ENCODE results near the gene ELANE. TPM values are rescaled to one million over a fixed set of nuclear protein-coding genes. Genes with fewer than 3 reads are reported as not detected.
"Not testable (repeated sequence)": the region's sequence is repeated elsewhere in the genome, so short reads cannot be mapped to it uniquely, and the experiment has no call there.

ELANE gene
- total RNA-seq, 1 donor from 2014 or later, result not detected

- H3K9me3 Mint-ChIP-seq; H3K4me3 Mint-ChIP-seq; intact Hi-C loops (cut with micrococcal nuclease); H3K27ac Mint-ChIP-seq; H3K27me3 Mint-ChIP-seq (ENCODE audit: insufficient read depth); H3K4me1 Mint-ChIP-seq (ENCODE audit: low read depth); DNase-seq (ENCODE audit: low spot score); H3K36me3 Mint-ChIP-seq (ENCODE audit: low read depth): not testable (repeated sequence)
Observed at GRCh38 chr19:853614-854220, 1.6 kb downstream of the ELANE start.

DNA sequence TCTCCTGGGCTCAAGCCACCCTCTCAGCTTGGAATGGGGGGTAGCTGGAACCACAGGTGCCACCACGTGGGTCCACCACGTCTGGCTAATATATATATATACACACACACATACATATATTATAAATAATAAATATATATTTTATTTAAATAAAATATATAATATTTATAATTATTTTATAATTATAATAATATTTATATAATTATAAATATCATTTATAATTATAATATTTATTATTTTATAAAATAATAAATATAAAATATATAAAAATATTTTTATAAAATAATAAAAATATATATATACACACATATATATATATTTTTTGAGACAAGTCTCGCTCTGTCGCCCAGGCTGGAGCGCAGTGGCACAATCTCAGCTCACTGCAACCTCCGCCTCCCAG, 2.4 kb downstream of the ELANE start:
- Mint-ChIP-seq H3K27me3 (ENCODE audit: insufficient read depth) (peaks cover 5% of the 10 kb centered on the region), H3K9me3 (no peaks in the 10 kb centered on the region), H3K4me1 (ENCODE audit: low read depth) (no peaks in the 10 kb centered on the region), H3K4me3 (no peak overlapping the region), H3K36me3 (ENCODE audit: low read depth) (no peaks in the 10 kb centered on the region), H3K27ac (no peak overlapping the region)
- no peak for DNase-seq (ENCODE audit: low spot score)
- intact Hi-C loops (cut with micrococcal nuclease), result no loop called here

- Mint-ChIP-seq H3K27me3 (ENCODE audit: insufficient read depth) (peaks cover 10% of the 10 kb centered on the region), H3K36me3 (ENCODE audit: low read depth) (no peaks in the 10 kb centered on the region), H3K4me3 (no peak overlapping the region), H3K27ac (no peak overlapping the region), H3K9me3 (no peaks in the 10 kb centered on the region), H3K4me1 (ENCODE audit: low read depth) (no peaks in the 10 kb centered on the region)
- no peak for DNase-seq (ENCODE audit: low spot score)
- intact Hi-C loops (cut with micrococcal nuclease), result no loop called here
Observed at GRCh38 chr19:855142-855541, 3.0 kb downstream of the ELANE start.

DNA sequence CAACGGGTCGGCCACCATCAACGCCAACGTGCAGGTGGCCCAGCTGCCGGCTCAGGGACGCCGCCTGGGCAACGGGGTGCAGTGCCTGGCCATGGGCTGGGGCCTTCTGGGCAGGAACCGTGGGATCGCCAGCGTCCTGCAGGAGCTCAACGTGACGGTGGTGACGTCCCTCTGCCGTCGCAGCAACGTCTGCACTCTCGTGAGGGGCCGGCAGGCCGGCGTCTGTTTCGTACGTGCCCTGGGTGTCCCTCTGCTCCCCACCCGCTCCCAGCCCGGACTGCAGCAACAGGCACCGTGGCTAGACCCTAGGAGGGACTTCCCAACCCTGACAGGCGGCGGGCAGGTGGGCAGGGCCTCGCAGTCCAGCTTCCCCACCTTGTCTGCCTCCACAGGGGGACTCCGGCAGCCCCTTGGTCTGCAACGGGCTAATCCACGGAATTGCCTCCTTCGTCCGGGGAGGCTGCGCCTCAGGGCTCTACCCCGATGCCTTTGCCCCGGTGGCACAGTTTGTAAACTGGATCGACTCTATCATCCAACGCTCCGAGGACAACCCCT, 3.5 kb downstream of the ELANE start:
- intact Hi-C loops (cut with micrococcal nuclease), result no loop called here
- Mint-ChIP-seq H3K27ac (no peak overlapping the region), H3K27me3 (ENCODE audit: insufficient read depth) (peaks cover 10% of the 10 kb centered on the region), H3K36me3 (ENCODE audit: low read depth) (no peaks in the 10 kb centered on the region), H3K4me3 (no peak overlapping the region), H3K4me1 (ENCODE audit: low read depth) (no peaks in the 10 kb centered on the region), H3K9me3 (no peaks in the 10 kb centered on the region)
- DNase-seq (ENCODE audit: low spot score), result no peak

- intact Hi-C loops (cut with micrococcal nuclease), result no loop called here
- DNase-seq (ENCODE audit: low spot score), result no peak
- Mint-ChIP-seq H3K4me3 (no peak overlapping the region), H3K4me1 (ENCODE audit: low read depth) (peaks cover 1% of the 10 kb centered on the region), H3K36me3 (ENCODE audit: low read depth) (no peaks in the 10 kb centered on the region), H3K27me3 (ENCODE audit: insufficient read depth) (peaks cover 13% of the 10 kb centered on the region), H3K27ac (no peak overlapping the region), H3K9me3 (no peaks in the 10 kb centered on the region)
Observed at GRCh38 chr19:858284-858683, 6.2 kb downstream of the ELANE start.

GRCh38 chr19:858868-859843, 7.1 kb downstream of the ELANE start, which contains the start of gene CFD:
CFD (plus strand) TSS chr19:859664; CDS start chr19:859690, 26 bp downstream.
- Mint-ChIP-seq H3K9me3 (no peaks in the 10 kb centered on the region), H3K27me3 (ENCODE audit: insufficient read depth) (peaks cover 13% of the 10 kb centered on the region), H3K36me3 (ENCODE audit: low read depth) (no peaks in the 10 kb centered on the region), H3K27ac (no peak within 1 kb of the TSS), H3K4me3 (no peak within 1 kb of the TSS), H3K4me1 (ENCODE audit: low read depth) (peaks cover 7% of the 10 kb centered on the region)
- no peak for DNase-seq (ENCODE audit: low spot score)
- intact Hi-C loops (cut with micrococcal nuclease), result no loop called here

DNA sequence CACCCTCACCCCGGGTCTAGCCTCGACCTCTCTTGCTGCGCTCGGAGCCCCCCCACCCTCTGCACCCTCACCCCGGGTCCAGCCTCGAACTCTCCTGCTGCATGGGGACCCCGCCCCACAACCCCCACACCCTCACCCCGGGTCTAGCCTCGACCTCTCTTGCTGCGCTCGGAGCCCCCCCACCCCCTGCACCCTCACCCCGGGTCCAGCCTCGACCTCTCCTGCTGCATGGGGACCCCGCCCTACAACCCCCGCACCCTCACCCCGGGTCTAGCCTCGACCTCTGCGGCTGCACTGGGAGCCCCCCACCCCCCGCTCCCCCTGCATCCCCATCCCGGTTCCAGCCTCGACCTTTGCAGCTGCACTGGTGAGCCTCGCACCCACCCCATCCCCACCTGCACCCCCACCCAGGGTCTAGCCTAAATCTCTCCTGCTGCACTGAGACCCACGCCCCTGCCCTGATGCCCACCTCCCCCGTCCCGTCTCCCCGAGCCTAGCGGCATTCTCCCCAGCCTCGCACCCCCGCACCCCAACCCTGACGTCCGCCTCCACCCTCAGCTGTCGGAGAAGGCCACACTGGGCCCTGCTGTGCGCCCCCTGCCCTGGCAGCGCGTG, 9.1 kb downstream of the ELANE start:
- Mint-ChIP-seq H3K4me3 (no peak overlapping the region), H3K4me1 (ENCODE audit: low read depth) (peaks cover 7% of the 10 kb centered on the region), H3K27me3 (ENCODE audit: insufficient read depth) (peaks cover 13% of the 10 kb centered on the region), H3K36me3 (ENCODE audit: low read depth) (no peaks in the 10 kb centered on the region), H3K9me3 (no peaks in the 10 kb centered on the region), H3K27ac (no peak overlapping the region)
- intact Hi-C loops (cut with micrococcal nuclease), result loop anchor here (5.0 kb wide), 4 partner anchors 64 to 381 kb away; partner anchors contain the start of genes ATP5F1D, PTBP1 and RNF126
- no peak for DNase-seq (ENCODE audit: low spot score)

- intact Hi-C loops (cut with micrococcal nuclease), result loop anchor here (1.0 to 5.0 kb wide), 12 partner anchors 10 to 380 kb away; partner anchors contain the start of genes ATP5F1D, GRIN3B, MED16 and PTBP1
- Mint-ChIP-seq H3K4me1 (ENCODE audit: low read depth) (peaks cover 7% of the 10 kb centered on the region), H3K9me3 (no peaks in the 10 kb centered on the region), H3K27me3 (ENCODE audit: insufficient read depth) (peaks cover 13% of the 10 kb centered on the region), H3K27ac (no peak overlapping the region), H3K36me3 (ENCODE audit: low read depth) (no peaks in the 10 kb centered on the region), H3K4me3 (peak overlapping the region; percentile 54)
- DNase-seq (ENCODE audit: low spot score), result peak; percentile 45
Observed at GRCh38 chr19:861756-862580, 9.9 kb downstream of the ELANE start.

- peak; percentile 75 for DNase-seq (ENCODE audit: low spot score)
- H3K27ac Mint-ChIP-seq, result peak overlapping the region; percentile 75
- intact Hi-C loops (cut with micrococcal nuclease), result loop anchor here (1.0 to 5.0 kb wide), 12 partner anchors 10 to 380 kb away; partner anchors contain the start of genes ATP5F1D, GRIN3B, MED16 and PTBP1
- peaks cover 4% of the 10 kb centered on the region for H3K36me3 Mint-ChIP-seq (ENCODE audit: low read depth)
- H3K4me3 Mint-ChIP-seq, result peak overlapping the region; percentile 54
- H3K9me3 Mint-ChIP-seq, result no peaks in the 10 kb centered on the region
- peaks cover 7% of the 10 kb centered on the region for H3K4me1 Mint-ChIP-seq (ENCODE audit: low read depth)
- H3K27me3 Mint-ChIP-seq (ENCODE audit: insufficient read depth), result peaks cover 13% of the 10 kb centered on the region
Observed at GRCh38 chr19:862581-863314, 10.6 kb downstream of the ELANE start.

DNA sequence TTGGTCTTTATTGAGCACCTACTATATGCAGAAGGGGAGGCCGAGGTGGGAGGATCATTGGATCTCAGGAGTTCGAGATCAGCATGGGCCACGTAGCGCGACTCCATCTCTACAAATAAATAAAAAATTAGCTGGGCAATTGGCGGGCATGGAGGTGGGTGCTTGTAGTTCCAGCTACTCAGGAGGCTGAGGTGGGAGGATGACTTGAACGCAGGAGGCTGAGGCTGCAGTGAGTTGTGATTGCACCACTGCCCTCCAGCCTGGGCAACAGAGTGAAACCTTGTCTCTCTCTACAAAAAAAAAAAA, 11.2 kb downstream of the ELANE start:
- Mint-ChIP-seq H3K27me3 (ENCODE audit: insufficient read depth) (peaks cover 12% of the 10 kb centered on the region), H3K9me3 (no peaks in the 10 kb centered on the region), H3K4me3 (peak overlapping the region; percentile 56), H3K27ac (peak overlapping the region; percentile 55), H3K36me3 (ENCODE audit: low read depth) (peaks cover 4% of the 10 kb centered on the region), H3K4me1 (ENCODE audit: low read depth) (peaks cover 7% of the 10 kb centered on the region)
- DNase-seq (ENCODE audit: low spot score), result no peak
- intact Hi-C loops (cut with micrococcal nuclease), result loop anchor here (2.0 to 5.0 kb wide), 7 partner anchors 46 to 379 kb away; partner anchors contain the start of genes ATP5F1D, GRIN3B, PTBP1 and RNF126

DNA sequence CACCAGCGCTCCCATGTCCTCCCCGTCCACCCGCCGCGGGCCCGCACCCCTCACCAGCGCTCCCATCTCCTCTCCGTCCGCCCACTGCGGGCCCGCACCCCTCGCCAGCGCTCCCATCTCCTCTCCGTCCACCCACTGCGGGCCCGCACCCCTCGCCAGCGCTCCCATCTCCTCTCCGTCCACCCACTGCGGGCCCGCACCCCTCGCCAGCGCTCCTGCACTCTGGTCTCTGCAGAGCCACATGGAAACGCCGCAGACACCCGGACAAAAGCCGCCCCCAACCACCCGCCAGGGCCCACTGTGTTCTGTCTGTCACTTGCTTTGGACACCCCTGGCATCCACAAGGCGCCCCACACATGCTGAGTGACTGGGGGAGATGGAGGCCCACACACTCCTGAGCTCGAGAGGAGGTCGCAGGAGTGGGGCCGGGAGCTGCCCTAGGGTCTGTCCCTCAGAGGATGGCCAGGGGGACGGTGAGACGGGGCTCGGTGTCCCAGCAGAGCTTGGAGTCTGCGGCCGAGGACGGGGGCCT, 14.7 kb downstream of the ELANE start:
- intact Hi-C loops (cut with micrococcal nuclease), result no loop called here

More for the DNA sequence above, 14.7 kb downstream of the ELANE start:
- H3K27me3 Mint-ChIP-seq (ENCODE audit: insufficient read depth), result peaks cover 2% of the 10 kb centered on the region
- DNase-seq (ENCODE audit: low spot score), result no peak
- H3K4me3 Mint-ChIP-seq, result no peak overlapping the region
- H3K36me3 Mint-ChIP-seq (ENCODE audit: low read depth), result peaks cover 10% of the 10 kb centered on the region
- no peaks in the 10 kb centered on the region for H3K9me3 Mint-ChIP-seq
- peaks cover 7% of the 10 kb centered on the region for H3K4me1 Mint-ChIP-seq (ENCODE audit: low read depth)
- H3K27ac Mint-ChIP-seq, result no peak overlapping the region

Measured in activated T-helper 1 cell treated with anti-CD3 and anti-CD28 coated beads, Interleukin-12 subunit alpha, Interleukin-12 subunit beta, Interleukin-2, Interleukin-4 antibody, amounts not matched to agents 30 ng/mL and 10 ng/mL and 1 ng/mL, durations not matched to agents 14 hours and 24 hours and 36 hours (primary cell).